GM18502 (cell line): ENCODE measurements around the gene SEPTIN5.
"Not testable (repeated sequence)": the region's sequence is repeated elsewhere in the genome, so short reads cannot be mapped to it uniquely, and the experiment has no call there.

ENCODE experiments used
- ATAC-seq: cut with Tn5 transposase; IDR thresholded peaks from one replicate; pipeline ENCODE4 v1.9.1; 2021; ENCODE audit warnings: mild to moderate bottlenecking; ENCODE audit not compliant: unreplicated experiment, poor library complexity

SEPTIN5 gene

DNA sequence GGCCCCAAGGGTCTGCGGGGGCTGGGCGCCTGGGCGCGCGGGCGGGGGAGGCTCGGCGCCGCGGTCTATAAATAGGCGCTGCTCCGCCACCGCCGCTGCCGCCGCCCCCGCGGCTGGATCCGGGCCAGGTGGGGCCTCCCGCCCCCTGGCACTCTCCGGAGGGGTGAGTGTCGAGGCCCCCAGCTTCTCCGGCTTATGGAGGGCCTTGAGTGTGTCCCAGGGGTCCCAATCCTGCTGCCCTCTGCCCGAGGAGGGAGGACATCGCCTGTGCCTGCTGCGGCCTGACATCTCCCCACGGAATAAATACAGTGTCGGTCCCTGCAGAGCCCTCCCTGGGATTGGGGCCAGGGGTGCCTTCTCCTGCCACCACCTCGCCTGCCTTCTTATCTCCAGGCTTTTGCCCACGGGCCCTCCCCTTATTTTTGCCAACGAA is 4.8 kb downstream of the SEPTIN5 start:
- ATAC-seq = no peak

DNA sequence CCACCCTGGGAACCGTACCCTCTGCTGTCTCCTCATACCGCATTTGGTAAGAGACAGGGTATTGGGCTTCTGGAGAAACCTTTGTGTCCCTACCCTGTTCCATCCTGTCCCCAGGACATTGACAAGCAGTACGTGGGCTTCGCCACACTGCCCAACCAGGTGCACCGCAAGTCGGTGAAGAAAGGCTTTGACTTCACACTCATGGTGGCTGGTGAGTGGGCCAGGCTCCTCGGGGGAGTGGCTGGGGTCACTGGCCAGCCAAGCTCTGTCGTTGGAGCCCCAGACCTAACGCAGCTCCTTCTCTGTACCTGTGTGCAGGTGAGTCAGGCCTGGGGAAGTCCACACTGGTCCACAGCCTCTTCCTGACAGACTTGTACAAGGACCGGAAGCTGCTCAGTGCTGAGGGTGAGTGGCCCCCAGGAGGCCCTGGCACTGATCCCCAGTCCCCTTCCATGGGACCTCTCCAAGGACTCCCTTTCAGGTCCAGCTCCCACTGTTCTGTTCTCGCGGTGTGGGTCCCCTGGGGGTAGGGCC is 5.3 kb downstream of the SEPTIN5 start:
- ATAC-seq = no peak

GRCh38 chr22:19720150-19720827 is 6.0 kb downstream of the SEPTIN5 start:
- no peak for ATAC-seq

DNA sequence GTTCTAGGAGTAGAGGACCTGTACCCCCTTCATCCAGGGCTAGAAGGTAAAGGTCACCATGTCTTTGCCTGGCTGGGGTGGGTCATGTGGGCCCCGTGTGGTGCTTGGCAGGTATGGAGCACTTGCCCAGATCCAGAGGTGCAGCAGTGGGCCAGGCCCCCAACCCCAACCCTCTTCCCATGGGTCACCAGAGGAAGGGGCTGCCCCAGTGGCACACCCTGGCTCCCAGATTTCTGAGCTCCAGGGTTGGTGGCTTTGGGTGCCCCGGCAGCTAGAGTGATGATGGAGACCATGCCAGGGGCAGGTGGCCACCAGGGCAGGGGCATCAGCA is 6.7 kb downstream of the SEPTIN5 start:
- no peak for ATAC-seq

- no peak for ATAC-seq
These were observed 7.3 kb downstream of the SEPTIN5 start for GRCh38 chr22:19721330-19722177.

GRCh38 chr22:19722178-19722981 is 8.1 kb downstream of the SEPTIN5 start:
- no peak for ATAC-seq

DNA sequence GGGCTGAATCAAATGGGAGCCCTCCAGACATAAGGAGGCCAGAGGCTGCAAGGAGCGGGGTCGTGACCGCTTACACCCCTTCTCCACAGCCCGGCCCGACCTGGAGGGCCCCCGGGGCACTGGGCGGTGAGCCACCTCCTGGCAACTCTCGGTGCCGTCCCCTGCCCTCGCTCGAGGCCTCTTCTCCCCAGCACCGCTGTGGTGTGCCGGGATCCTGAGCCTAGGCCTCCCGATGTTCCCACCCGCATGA is 8.6 kb downstream of the SEPTIN5 start:
- ATAC-seq = no peak

- ATAC-seq = no peak
These were observed 9.1 kb downstream of the SEPTIN5 start, which contains the start of gene GP1BB for GRCh38 chr22:19723232-19723982. GP1BB (plus strand) TSS chr22:19723539; CDS start chr22:19723570, 31 bp downstream.

DNA sequence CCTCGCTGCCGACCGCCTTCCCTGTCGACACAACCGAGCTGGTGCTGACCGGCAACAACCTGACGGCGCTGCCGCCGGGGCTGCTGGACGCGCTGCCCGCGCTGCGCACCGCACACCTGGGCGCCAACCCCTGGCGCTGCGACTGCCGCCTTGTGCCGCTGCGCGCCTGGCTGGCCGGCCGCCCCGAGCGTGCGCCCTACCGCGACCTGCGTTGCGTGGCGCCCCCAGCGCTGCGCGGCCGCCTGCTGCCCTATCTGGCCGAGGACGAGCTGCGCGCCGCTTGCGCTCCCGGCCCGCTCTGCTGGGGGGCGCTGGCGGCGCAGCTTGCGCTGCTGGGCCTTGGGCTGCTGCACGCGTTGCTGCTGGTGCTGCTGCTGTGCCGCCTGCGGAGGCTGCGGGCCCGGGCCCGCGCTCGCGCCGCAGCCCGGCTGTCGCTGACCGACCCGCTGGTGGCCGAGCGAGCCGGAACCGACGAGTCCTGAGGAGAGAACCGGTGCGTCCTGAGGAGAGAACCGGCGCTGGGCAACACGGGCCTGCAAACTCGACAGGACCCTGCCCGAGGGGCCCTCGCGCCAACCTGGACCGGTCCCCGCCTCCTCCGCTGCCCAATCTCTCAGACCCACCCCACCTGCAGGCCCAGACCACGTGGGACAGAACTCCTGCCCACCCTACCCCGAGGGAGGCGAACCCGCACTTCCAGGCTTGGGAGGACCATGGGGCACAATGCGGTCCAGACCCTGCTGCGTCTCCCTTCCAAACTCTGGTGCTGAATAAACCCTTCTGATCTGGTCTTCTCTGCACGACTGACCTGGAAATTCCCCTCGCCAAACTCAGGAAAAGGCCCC is 9.9 kb downstream of the SEPTIN5 start:
- no peak for ATAC-seq

- ATAC-seq = no peak
These were observed 10.8 kb downstream of the SEPTIN5 start for GRCh38 chr22:19724927-19725661.

DNA sequence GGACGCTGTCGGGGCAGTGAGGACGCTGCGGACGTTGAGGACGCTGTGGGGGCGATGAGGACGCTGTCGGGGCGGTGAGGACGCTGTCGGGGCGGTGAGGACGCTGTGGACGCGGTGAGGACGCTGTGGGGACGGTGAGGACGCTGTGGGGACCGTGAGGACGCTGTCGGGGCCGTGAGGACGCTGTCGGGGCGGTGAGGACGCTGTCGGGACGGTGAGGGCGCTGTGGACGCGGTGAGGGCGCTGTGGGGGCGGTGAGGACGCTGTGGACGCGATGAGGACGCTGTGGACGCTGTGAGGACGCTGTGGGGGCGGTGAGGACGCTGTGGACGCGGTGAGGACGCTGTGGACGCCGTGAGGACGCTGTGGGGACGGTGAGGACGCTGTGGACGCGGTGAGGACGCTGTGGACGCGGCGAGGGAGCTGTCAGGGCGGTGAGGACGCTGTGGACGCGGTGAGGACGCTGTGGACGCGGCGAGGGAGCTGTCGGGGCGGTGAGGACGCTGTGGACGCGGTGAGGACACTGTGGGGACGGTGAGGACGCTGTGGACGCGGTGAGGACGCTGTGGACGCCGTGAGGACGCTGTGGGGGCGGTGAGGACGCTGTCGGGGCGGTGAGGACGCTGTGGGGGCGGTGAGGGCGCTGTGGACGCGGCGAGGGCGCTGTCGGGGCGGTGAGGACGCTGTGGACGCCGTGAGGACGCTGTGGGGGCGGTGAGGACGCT is 11.9 kb downstream of the SEPTIN5 start:
- ATAC-seq = not testable (repeated sequence)

DNA sequence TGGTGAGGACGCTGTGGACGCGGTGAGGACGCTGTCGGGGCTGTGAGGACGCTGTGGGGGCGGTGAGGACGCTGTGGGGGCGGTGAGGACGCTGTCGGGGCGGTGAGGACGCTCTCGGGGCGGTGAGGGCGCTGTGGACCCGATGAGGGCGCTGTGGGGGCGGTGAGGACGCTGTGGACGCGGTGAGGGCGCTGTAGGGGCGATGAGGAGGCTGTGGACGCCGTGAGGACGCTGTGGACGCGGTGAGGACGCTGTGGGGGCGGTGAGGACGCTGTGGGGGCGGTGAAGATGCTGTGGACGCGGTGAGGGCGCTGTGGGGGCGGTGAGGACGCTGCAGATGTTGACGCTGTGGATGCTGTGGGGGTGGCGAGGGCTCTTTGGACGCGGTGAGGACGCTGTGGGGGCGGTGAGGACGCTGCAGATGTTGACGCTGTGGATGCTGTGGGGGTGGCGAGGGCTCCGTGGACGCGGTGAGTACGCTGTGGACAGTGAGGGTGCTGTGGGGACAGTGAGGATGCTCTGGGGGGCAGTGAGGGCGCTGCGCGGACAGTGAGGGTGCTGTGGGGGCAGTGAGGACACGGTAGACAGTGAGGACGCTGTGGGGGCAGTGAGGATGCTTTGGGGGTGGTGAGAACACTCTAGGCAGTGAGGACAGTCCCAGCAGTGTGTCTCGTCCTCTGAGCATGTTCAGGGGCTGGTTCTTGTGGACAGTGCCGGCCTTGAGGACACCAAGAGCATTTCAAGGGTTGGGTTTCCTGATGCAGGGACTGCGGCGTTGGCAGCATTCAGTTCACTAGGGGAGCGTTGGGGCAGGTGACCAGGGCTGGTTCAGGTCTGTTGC is 13.2 kb downstream of the SEPTIN5 start:
- no peak for ATAC-seq

DNA sequence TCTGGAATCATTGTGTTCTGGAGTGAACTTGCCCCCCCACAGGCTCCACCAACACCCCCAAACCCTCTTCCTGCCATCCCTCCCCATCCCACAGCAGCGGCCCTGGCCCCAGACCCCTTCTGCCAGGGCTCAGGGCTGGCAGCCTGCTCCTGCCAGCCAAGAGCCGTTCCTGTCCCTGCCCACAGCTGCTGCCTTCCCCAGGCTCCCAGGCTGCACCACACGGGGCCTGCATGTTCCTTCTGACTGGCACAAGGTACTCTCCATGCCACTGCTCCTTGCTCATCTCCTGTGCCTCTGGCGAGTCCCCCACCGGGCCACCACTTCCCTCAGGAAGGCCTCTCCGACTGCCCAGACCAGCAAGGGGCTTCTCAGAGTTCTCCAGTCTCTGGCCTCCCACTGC is 14.0 kb downstream of the SEPTIN5 start:
- no peak for ATAC-seq

DNA sequence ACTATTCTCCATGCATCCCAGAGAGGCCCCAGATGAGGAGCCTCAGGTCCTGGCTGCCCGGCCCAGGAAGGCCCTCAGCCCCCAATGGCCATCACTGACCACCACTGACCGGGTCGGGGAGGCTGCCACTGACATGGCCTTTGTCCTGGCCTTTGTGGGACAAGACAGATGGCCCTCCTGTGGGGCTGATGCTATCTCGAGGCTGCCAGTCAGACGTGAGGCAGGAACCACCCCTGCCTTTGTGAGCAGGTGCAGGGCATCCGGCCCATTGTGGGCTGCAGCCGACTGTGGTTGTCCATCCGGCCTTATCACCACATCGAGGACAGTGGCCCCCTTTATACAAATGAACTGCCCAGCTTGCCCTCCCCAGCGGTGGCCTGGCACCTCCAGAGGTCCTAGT is 14.5 kb downstream of the SEPTIN5 start:
- no peak for ATAC-seq

DNA sequence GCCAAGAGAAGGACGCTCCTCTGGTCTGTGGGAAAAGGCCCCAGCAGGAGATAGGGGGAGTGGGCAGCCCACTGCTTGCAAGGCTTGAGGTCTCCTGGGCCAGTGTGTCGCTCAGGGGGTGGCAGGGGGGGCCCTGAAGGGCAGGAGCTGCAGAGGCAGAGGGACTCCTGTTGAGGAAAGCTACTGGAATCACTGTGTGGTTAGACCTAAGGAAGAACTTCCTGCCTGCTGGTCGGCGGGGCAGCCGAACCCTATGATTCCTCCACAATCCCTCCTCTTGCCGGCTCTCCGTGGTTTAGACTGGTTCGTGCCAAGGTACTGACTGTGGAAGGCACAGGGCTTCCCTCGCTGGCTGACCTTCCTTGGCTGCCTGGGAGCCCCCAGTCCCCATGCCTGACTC is 15.2 kb downstream of the SEPTIN5 start:
- ATAC-seq = no peak

DNA sequence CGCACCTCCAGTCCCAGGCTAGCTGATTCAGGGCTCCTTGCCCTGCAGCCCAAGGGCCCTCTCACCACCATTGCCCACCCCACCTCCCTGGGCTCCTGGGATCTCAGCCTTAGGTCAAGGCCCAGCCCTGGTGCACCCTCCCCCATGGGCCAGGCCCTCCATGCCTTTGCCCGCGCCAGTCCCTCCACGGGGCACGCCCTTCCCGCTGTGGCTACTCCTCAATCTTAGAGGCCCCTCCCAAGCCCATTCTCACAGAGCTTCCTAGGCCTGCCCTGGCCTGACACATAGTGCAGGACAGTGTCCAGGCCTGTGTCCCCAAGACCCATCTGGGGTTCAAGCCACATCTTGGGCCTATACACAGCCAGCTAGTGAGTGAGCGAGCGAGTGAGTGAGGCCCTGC is 15.9 kb downstream of the SEPTIN5 start:
- ATAC-seq = no peak

GRCh38 chr22:19730655-19731360 is 16.5 kb downstream of the SEPTIN5 start:
- no peak for ATAC-seq
